HG02571 (cell line): ENCODE data around the gene SDC3.
A peak's percentile ranks its signal among the peaks of the same experiment; 100 is the strongest.

Experiments
- ATAC-seq: cut with Tn5 transposase; IDR thresholded peaks from one replicate; pipeline ENCODE4 v1.9.1; 2021; ENCODE audit warnings: mild to moderate bottlenecking, moderate library complexity; ENCODE audit not compliant: unreplicated experiment

SDC3 gene

DNA sequence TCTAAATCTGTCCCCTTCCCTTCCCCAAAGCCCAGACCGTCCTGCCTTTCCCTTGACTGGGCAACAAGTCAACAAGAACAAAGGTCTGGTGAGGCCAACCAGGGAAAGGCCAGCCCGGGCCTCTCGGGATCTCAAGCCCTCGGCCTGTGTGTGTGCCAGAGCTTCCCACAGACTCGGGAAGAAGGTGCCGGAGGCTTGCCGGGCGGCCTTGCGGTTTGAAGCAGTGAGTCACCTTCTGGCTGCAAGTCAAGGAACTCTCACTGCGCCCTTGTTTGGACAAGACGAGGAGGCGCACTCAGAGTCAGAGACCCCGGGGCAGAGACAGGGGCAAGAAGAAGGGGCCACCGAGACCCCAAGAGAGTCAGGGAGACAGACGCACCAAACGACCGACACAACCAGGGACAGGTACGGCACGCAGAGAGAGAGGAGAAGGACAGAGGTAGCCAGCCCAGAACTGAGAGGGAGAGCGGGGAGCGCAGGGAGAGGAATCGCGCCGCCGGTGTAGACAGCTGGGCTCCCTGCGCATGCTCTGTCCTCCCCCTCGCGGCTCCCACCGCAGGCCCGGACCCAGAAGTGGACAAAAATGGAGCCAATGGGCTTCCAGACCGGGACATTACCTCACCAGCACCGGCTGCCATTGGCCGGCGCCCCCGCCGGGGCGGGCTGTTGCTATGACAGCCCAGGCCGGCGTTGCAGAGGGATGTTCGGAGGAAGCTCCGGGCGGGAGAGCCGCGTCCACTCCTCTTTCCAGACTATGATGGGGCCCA is 84.4 kb downstream of the SDC3 start:
- ATAC-seq: peak; percentile 82

DNA sequence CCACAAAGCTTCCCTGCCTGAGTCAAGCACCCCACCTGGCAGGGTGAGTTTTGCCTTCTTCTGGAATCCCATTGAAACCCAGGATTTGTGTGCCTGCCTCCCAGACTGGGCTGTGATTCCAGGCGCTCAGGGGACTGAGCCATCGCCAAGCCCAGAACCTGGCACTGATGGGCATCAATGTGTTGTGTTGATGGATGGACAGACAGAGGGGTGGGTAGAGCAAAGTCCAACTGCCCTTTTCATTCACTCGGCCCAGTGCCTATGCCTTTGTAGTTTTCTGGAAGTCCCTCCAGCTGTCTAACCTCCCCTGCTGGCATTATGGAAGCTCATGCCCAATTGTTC is 85.0 kb downstream of the SDC3 start:
- no peak for ATAC-seq

DNA sequence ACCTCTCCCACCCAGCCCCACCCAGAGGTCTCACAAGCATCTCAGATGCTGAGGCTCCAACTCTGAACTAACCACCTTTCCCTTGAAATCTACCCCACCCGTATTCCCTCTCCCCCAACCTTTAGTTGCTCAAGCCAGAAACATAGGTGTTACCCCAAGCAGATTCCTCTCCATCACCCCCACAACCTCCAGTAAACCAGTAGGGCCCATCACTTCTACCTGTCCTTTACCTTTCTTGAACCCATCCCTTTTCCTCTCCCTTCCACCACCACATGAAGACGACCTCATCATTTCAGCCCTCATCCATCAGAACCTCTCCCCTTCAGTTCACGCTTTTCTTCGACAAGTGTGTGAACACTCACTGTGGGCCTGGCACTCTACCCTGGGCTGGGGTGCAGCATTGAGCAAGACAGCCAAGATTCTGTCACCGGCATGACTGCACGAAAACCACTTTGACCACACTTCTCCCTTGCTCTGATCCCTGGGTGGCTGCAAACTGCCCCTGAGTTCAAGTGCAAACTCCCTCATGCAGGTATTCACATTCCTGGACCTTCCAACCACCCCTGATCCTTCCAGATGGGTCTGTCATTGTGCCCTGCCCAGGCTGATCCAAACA is 85.5 kb downstream of the SDC3 start:
- no peak for ATAC-seq

DNA sequence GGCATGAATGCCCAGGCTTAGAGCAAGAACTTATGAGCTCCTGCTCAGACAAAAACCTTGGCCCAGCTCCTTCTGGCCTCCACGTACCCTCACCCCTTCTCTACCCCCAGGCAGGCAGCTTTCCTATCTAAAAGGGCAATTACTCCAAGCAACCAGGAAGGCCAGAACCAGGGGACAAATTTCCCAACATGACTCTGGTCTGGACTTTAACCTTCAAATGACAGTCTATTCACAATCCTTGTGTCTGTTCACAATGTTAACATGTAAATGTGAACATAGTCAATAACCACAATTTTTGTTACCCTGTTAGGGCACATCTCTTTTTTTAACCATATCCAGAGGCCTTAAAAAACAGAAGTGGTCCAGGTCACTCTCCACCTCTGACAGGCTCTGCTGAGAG is 86.6 kb downstream of the SDC3 start:
- ATAC-seq: no peak

DNA sequence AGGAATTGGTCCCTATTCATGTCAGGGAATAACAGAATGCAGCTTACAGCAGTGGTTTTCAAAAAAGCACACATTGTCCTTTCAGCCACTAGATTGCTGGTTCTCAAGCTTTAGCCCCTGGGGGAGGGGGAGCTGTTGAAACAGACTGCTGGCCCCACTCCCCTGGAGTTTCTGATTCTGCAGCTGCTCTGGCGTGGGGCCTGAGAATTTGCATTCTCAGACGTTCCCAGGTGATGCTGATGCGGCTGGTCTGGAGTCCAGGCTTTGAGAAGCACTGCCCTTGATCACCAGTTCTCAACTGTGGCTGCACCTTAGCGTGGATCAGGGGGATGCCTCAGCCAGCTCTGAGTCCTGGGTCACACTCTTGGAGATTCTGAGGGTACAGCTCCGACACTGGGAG is 88.3 kb downstream of the SDC3 start:
- ATAC-seq: no peak
